GM21526 (cell line): ENCODE measurements around the gene SORCS3.

ENCODE experiments used
- ATAC-seq: cut with Tn5 transposase; IDR thresholded peaks from one replicate; pipeline ENCODE4 v1.9.1; 2021; ENCODE audit warnings: moderate library complexity; ENCODE audit not compliant: unreplicated experiment, low FRiP score

SORCS3 gene

GRCh38 chr10:105288026-105288425 lies 646.9 kb downstream of the SORCS3 start:
- ATAC-seq: no peak

- no peak for ATAC-seq
Measured at GRCh38 chr10:105288613-105289012, 647.5 kb downstream of the SORCS3 start.

DNA sequence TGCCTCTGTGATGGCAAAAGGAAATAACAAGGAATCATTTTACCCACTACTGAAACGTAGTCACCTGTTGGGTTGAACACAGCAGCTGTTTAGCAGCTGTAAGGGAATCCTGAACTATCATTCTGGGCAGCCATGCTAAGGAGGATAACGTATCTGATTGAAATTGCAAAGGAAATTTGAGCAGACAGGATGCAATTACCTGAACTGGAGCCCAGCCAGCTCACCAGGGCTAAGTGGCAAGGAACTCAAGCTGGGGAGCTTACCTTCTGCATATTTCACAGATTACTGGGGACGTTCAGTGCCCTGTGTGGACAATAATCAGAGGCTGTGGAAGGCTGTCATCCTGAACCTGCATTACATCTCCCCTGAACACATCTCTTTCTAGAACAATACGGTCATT lies 650.5 kb downstream of the SORCS3 start:
- no peak for ATAC-seq

- ATAC-seq: no peak
Measured at GRCh38 chr10:105292236-105292635, 651.1 kb downstream of the SORCS3 start.
